HG03354 (cell line): ENCODE results near the gene NKAIN2.
"Not testable (repeated sequence)": the region's sequence is repeated elsewhere in the genome, so short reads cannot be mapped to it uniquely, and the experiment has no call there.

ENCODE experiments used
- ATAC-seq: cut with Tn5 transposase; IDR thresholded peaks from one replicate; pipeline ENCODE4 v1.9.1; 2021; ENCODE audit warnings: mild to moderate bottlenecking; ENCODE audit not compliant: unreplicated experiment, poor library complexity, severe bottlenecking

The NKAIN2 gene

GRCh38 chr6:123875784-123876183, 72.1 kb downstream of the NKAIN2 start:
- ATAC-seq = no peak

GRCh38 chr6:123879749-123880148, 76.1 kb downstream of the NKAIN2 start:
- ATAC-seq = no peak

GRCh38 chr6:123888771-123889513, 85.3 kb downstream of the NKAIN2 start:
- ATAC-seq = peak; percentile 46

- ATAC-seq = no peak
Observed at GRCh38 chr6:123895346-123895745, 91.7 kb downstream of the NKAIN2 start.

- no peak for ATAC-seq
Observed at GRCh38 chr6:123895806-123896205, 92.1 kb downstream of the NKAIN2 start.

GRCh38 chr6:123896869-123897268, 93.2 kb downstream of the NKAIN2 start:
- no peak for ATAC-seq

- ATAC-seq = no peak
Observed at GRCh38 chr6:123897965-123898364, 94.3 kb downstream of the NKAIN2 start.

- no peak for ATAC-seq
Observed at GRCh38 chr6:123898665-123899064, 95.0 kb downstream of the NKAIN2 start.

- ATAC-seq = no peak
Observed at GRCh38 chr6:123899745-123900144, 96.1 kb downstream of the NKAIN2 start.

- ATAC-seq = no peak
Observed at GRCh38 chr6:123901436-123901835, 97.8 kb downstream of the NKAIN2 start.

- ATAC-seq = no peak
Observed at GRCh38 chr6:123902738-123903313, 99.2 kb downstream of the NKAIN2 start.

- no peak for ATAC-seq
Observed at GRCh38 chr6:123904228-123904627, 100.6 kb downstream of the NKAIN2 start.

- ATAC-seq = no peak
Observed at GRCh38 chr6:123908797-123909196, 105.1 kb downstream of the NKAIN2 start.

- no peak for ATAC-seq
Observed at GRCh38 chr6:123909989-123910388, 106.3 kb downstream of the NKAIN2 start.

- ATAC-seq = no peak
Observed at GRCh38 chr6:123913863-123914262, 110.2 kb downstream of the NKAIN2 start.

- ATAC-seq = not testable (repeated sequence)
Observed at GRCh38 chr6:123923379-123923778, 119.7 kb downstream of the NKAIN2 start.

- ATAC-seq = peak; percentile 95
Observed at GRCh38 chr6:123925350-123925749, 121.7 kb downstream of the NKAIN2 start.

- peak; percentile 25 for ATAC-seq
Observed at GRCh38 chr6:123925842-123926399, 122.3 kb downstream of the NKAIN2 start.

- no peak for ATAC-seq
Observed at GRCh38 chr6:123928529-123928928, 124.9 kb downstream of the NKAIN2 start.

GRCh38 chr6:123931928-123932327, 128.3 kb downstream of the NKAIN2 start:
- no peak for ATAC-seq

GRCh38 chr6:123940551-123940950, 136.9 kb downstream of the NKAIN2 start:
- ATAC-seq = no peak
